HCT116 (cell line): Measurements from ENCODE around the gene CLIP4. TPM values are rescaled to one million over a fixed set of nuclear protein-coding genes. Genes with fewer than 3 reads are reported as not detected.

Experiments used
- ATAC-seq: fragments of 200-7000 bp; cut with Tn5 transposase; 2 replicates; pipeline ENCODE4 v1.9.1; 2020; ENCODE audit warnings: mild to moderate bottlenecking, moderate library complexity
- BruUV-seq: library from RNA; stranded (reverse); fragments of 400-500 nt; replicated peaks from 2 replicates; lab custom pipeline; 2021; lab: Mats Ljungman, UMichigan
- CTCF ChIA-PET: fragments of 300-600 bp; sonication (Branson Sonifier 250); formaldehyde crosslinking; loops from one replicate; lab custom pipeline; 2021; ENCODE audit warnings: antibody characterized with exemption; lab: Charles Lee
- POLR2A ChIA-PET: fragments of 300-600, 350-600 bp; sonication (Branson Sonifier 250); formaldehyde crosslinking; loops from one replicate; lab custom pipeline; 2021; ENCODE audit warnings: antibody characterized with exemption; lab: Charles Lee
- RAD21 ChIA-PET, 2 experiments: fragments of 300-600 bp; sonication (Branson Sonifier 250); formaldehyde crosslinking; loops; one replicate each; lab custom pipeline; 2023; ENCODE audit warnings: low total read pairs in 2 of 2; ENCODE audit not compliant: uncharacterized antibody in 2 of 2, unreplicated experiment in 2 of 2, low non-redundant PET in 1 of 2; lab: Charles Lee
- DNase-seq: peaks from one replicate; pipeline ENCODE4 v3.0.0-alpha.2; 2010; ENCODE audit warnings: low read depth, low spot score
- H2AFZ ChIP-seq: fragments of 200-600 bp; shearing (Covaris generic), sonication (generic); 2 replicates; pipeline ENCODE4 v1.6.1; 2017; ENCODE audit warnings: low read depth, mixed run types, mixed read lengths, antibody characterized with exemption, low read length; ENCODE audit not compliant: poor library complexity, severe bottlenecking
- H3K27ac ChIP-seq: 2 replicates; pipeline ENCODE4 v1.5.1; 2012; ENCODE audit warnings: low read depth, low read length
- H3K27me3 ChIP-seq: fragments of 200-600 bp; sonication (generic); 2 replicates; pipeline ENCODE4 v1.6.1; 2016; ENCODE audit warnings: mixed run types, low read length, mixed read lengths; ENCODE audit not compliant: insufficient read depth
- H3K36me3 ChIP-seq, 2 experiments: fragments of 200-500 bp in 1 of 2; fragments of 200-600 bp in 1 of 2; sonication (Bioruptor generic) in 1 of 2; sonication (generic) in 1 of 2; 2 replicates each; pipeline versions ENCODE4 v1.5.1 to v1.6.1; 2014 to 2016; ENCODE audit warnings: low read length in 2 of 2, inconsistent platforms in 1 of 2, mixed read lengths in 1 of 2, mixed run types in 1 of 2; ENCODE audit not compliant: insufficient read depth in 2 of 2, control insufficient read depth in 1 of 2
- H3K4me1 ChIP-seq, 2 experiments: fragments of 200-600 bp in 1 of 2; sonication (generic) in 1 of 2; 2 replicates each; pipeline versions ENCODE4 v1.5.1 to v1.6.1; 2012 to 2017; ENCODE audit warnings: low read length in 2 of 2, inconsistent platforms in 1 of 2, mild to moderate bottlenecking in 1 of 2, mixed read lengths in 1 of 2, mixed run types in 1 of 2, moderate library complexity in 1 of 2; ENCODE audit not compliant: insufficient read depth in 2 of 2, control insufficient read depth in 1 of 2
- H3K4me2 ChIP-seq: fragments of 200-600 bp; sonication (generic); 2 replicates; pipeline ENCODE4 v1.6.1; 2017; ENCODE audit warnings: mixed run types, low read length, mixed read lengths
- H3K4me3 ChIP-seq, 2 experiments: fragments of 200-600 bp in 1 of 2; sonication (generic) in 1 of 2; replicated peaks in 1 of 2; 2 replicates each; pipeline ENCODE4 v1.5.1; 2011 to 2016; ENCODE audit warnings: low read length in 2 of 2, control low read depth in 1 of 2, low read depth in 1 of 2, mild to moderate bottlenecking in 1 of 2, mixed read lengths in 1 of 2, mixed run types in 1 of 2
- H3K79me2 ChIP-seq: fragments of 200-600 bp; sonication (generic); 2 replicates; pipeline ENCODE4 v1.6.1; 2017; ENCODE audit warnings: mild to moderate bottlenecking, mixed run types, low read length, moderate library complexity, mixed read lengths; ENCODE audit not compliant: insufficient read depth
- H3K9ac ChIP-seq: fragments of 200-600 bp; sonication (generic); 2 replicates; pipeline ENCODE4 v1.6.1; 2016; ENCODE audit warnings: low read length, mixed read lengths
- H3K9me2 ChIP-seq: fragments of 200-600 bp; sonication (generic), shearing (Covaris generic); 2 replicates; pipeline ENCODE4 v1.6.1; 2017; ENCODE audit warnings: mixed run types, mild to moderate bottlenecking, moderate library complexity; ENCODE audit not compliant: insufficient read depth
- H3K9me3 ChIP-seq, 2 experiments: fragments of 200-500 bp in 1 of 2; fragments of 200-600 bp in 1 of 2; sonication (Bioruptor generic) in 1 of 2; sonication (generic) in 1 of 2; 2 replicates each; pipeline ENCODE4 v1.6.1; 2014 to 2017; ENCODE audit warnings: low read length in 2 of 2, mixed read lengths in 2 of 2, inconsistent platforms in 1 of 2, low read depth in 1 of 2, mild to moderate bottlenecking in 1 of 2, mixed run types in 1 of 2, moderate library complexity in 1 of 2; ENCODE audit not compliant: control insufficient read depth in 1 of 2, insufficient read depth in 1 of 2
- H4K20me1 ChIP-seq: fragments of 200-600 bp; sonication (generic), shearing (Covaris generic); 2 replicates; pipeline ENCODE4 v1.6.1; 2017; ENCODE audit warnings: mixed run types, mild to moderate bottlenecking, moderate library complexity; ENCODE audit not compliant: insufficient read depth
- CBX3 ChIP-seq: IDR thresholded peaks from 2 replicates; pipeline ENCODE4 v1.6.1; 2012; ENCODE audit warnings: low read depth
- EGR1 ChIP-seq: IDR thresholded peaks from 2 replicates; pipeline ENCODE4 v1.6.1; 2012; ENCODE audit warnings: low read depth
- ELF1 ChIP-seq: IDR thresholded peaks from 2 replicates; pipeline ENCODE4 v1.6.1; 2012; ENCODE audit warnings: low read depth, borderline replicate concordance
- EZH2 ChIP-seq: fragments of 200-600 bp; sonication (generic); IDR thresholded peaks from 2 replicates; pipeline ENCODE4 v1.6.1; 2017; ENCODE audit warnings: antibody characterized with exemption, mixed run types
- FOSL1 ChIP-seq: IDR thresholded peaks from 2 replicates; pipeline ENCODE4 v1.6.1; 2012; ENCODE audit warnings: low read depth
- JUND ChIP-seq: IDR thresholded peaks from 2 replicates; pipeline ENCODE4 v1.6.1; 2012
- MAX ChIP-seq: IDR thresholded peaks from 2 replicates; pipeline ENCODE4 v1.6.1; 2012
- RAD21 ChIP-seq: IDR thresholded peaks from 2 replicates; pipeline ENCODE4 v1.6.1; 2012; ENCODE audit warnings: low read depth, mild to moderate bottlenecking
- SIN3A ChIP-seq: IDR thresholded peaks from 2 replicates; pipeline ENCODE4 v1.6.1; 2012; ENCODE audit warnings: low read depth
- SP1 ChIP-seq: IDR thresholded peaks from 2 replicates; pipeline ENCODE4 v1.6.1; 2012; ENCODE audit warnings: low read depth
- SRF ChIP-seq: IDR thresholded peaks from 2 replicates; pipeline ENCODE4 v1.6.1; 2012; ENCODE audit warnings: low read depth
- YY1 ChIP-seq: IDR thresholded peaks from 2 replicates; pipeline ENCODE4 v1.6.1; 2011; ENCODE audit warnings: low read length, low read depth, moderate library complexity, mild to moderate bottlenecking; ENCODE audit not compliant: insufficient replicate concordance; ENCODE audit errors: extremely low read depth
- intact Hi-C: fragments of 100-400 bp; cut with micrococcal nuclease; formaldehyde crosslinking; loops from 2 replicates; pipeline ENCODE4 v1.10.0; 2022
- total RNA-seq: library from RNA; stranded (reverse); gene quantifications from one replicate; pipeline ENCODE4 v1.2.1, GENCODE V29; 2021; ENCODE audit not compliant: unreplicated experiment
- TF ChIP-seq, protein P1 (sequence below), 3 experiments: fragments of 200-600 bp in 1 of 3; sonication (generic) in 1 of 3; IDR thresholded peaks in 2 of 3; conservative IDR thresholded peaks in 1 of 3; 2 replicates each; pipeline ENCODE4 v1.5.1; 2012 to 2017; ENCODE audit warnings: low read depth in 2 of 3, low read length in 2 of 3, antibody characterized with exemption in 1 of 3, borderline replicate concordance in 1 of 3, control low read depth in 1 of 3, mild to moderate bottlenecking in 1 of 3, mixed read lengths in 1 of 3, mixed run types in 1 of 3, moderate library complexity in 1 of 3; ENCODE audit not compliant: insufficient read depth in 1 of 3

Gene CLIP4
- total RNA-seq, 1 experiment from 2014 or later = 27.8 TPM

DNA sequence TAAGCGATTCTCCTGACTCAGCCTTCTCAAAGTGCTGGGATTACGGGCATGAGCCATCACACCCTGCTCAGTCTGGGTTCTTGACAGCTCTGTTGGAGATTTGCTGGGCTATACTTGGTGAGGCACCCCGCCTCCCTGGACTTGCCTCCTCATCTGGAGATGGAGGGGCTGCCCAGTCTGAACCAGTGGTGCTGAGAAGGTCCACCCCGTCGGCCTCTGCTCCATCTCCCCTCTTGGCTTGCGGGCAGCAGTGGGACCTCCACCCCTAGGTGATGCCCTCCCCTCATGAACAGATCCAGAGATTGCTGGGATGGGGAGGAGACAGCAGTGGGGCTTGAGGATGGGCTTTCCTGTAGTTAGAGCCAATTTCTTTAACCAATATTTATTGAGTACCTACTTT, 120.9 kb downstream of the CLIP4 start:
- TF ChIP-seq SRF (no peak), ELF1 (no peak), SP1 (no peak)
- ATAC-seq (no peak), DNase-seq (no peak)
- Histone ChIP-seq H3K9me3 (no peaks in the 10 kb centered on the region), H3K4me3 (no peak overlapping the region), H3K27ac (no peak overlapping the region), H3K4me1 (no peaks in the 10 kb centered on the region), H3K9me2 (no peaks in the 10 kb centered on the region), H3K36me3 (no peaks in the 10 kb centered on the region), H3K9ac (no peak overlapping the region), H3K27me3 (peaks cover 37% of the 10 kb centered on the region; the same call in 1 of the 2 replicates), H3K79me2 (no peaks in the 10 kb centered on the region), H4K20me1 (no peaks in the 10 kb centered on the region), H3K4me2 (no peak overlapping the region), H2AFZ (no peak overlapping the region)
- CTCF ChIA-PET = no interaction called here
- BruUV-seq = no TSS peak
- POLR2A ChIA-PET = no interaction called here
- RAD21 ChIA-PET = no interaction called here
- intact Hi-C loops = loop anchor here (5.0 kb wide), 2 partner anchors 96 to 836 kb away; no protein-coding TSS in a partner anchor

GRCh38 chr2:29238497-29238896, 123.3 kb downstream of the CLIP4 start:
- peaks cover 57% of the 10 kb centered on the region; the same call in 1 of the 2 replicates for H3K27me3 ChIP-seq
- POLR2A ChIA-PET = no interaction called here
- no TSS peak for BruUV-seq

More at GRCh38 chr2:29238497-29238896, 123.3 kb downstream of the CLIP4 start:
- intact Hi-C loops = loop anchor here (1.0 to 5.0 kb wide), 4 partner anchors 71 to 834 kb away; no protein-coding TSS in a partner anchor
- DNase-seq (peak; percentile 26), ATAC-seq (peak; percentile 96)
- Histone ChIP-seq H2AFZ (no peak overlapping the region), H3K9ac (no peak overlapping the region), H3K9me3 (no peaks in the 10 kb centered on the region), H3K4me2 (no peak overlapping the region), H3K4me1 (no peaks in the 10 kb centered on the region), H4K20me1 (no peaks in the 10 kb centered on the region), H3K79me2 (no peaks in the 10 kb centered on the region), H3K9me2 (no peaks in the 10 kb centered on the region), H3K36me3 (no peaks in the 10 kb centered on the region), H3K27ac (no peak overlapping the region), H3K4me3 (no peak overlapping the region)
- RAD21 ChIA-PET = no interaction called here
- CTCF ChIA-PET = interaction anchor here (0.7 to 1.3 kb wide), 5 partner anchors 21 to 833 kb away, joined by 3 to 7 read pairs (median 3); no protein-coding TSS in a partner anchor
- TF ChIP-seq, protein P1, sequence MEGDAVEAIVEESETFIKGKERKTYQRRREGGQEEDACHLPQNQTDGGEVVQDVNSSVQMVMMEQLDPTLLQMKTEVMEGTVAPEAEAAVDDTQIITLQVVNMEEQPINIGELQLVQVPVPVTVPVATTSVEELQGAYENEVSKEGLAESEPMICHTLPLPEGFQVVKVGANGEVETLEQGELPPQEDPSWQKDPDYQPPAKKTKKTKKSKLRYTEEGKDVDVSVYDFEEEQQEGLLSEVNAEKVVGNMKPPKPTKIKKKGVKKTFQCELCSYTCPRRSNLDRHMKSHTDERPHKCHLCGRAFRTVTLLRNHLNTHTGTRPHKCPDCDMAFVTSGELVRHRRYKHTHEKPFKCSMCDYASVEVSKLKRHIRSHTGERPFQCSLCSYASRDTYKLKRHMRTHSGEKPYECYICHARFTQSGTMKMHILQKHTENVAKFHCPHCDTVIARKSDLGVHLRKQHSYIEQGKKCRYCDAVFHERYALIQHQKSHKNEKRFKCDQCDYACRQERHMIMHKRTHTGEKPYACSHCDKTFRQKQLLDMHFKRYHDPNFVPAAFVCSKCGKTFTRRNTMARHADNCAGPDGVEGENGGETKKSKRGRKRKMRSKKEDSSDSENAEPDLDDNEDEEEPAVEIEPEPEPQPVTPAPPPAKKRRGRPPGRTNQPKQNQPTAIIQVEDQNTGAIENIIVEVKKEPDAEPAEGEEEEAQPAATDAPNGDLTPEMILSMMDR (IDR thresholded peaks at IDR 0.05 in 2 of 3, conservative IDR thresholded peaks at IDR 0.05 in 1 of 3; ENCODE audit: borderline replicate concordance in 1 of 3, insufficient read depth in 1 of 3, low read depth in 2 of 3, low read length in 2 of 3) = peak; percentile 58 to 91 (median 85); a peak in 5 of 6 replicates
- no peak for TF ChIP-seq SP1
- TF ChIP-seq CBX3 = no peak
- no peak for TF ChIP-seq FOSL1
- no peak for TF ChIP-seq JUND
- TF ChIP-seq SIN3A = no peak
- no peak for TF ChIP-seq EZH2
- TF ChIP-seq MAX = no peak
- no peak for TF ChIP-seq YY1
- no peak for TF ChIP-seq EGR1
- TF ChIP-seq RAD21 = peak; percentile 83
